Eye (tissue), 1 donor: ENCODE results near the gene ARHGAP22.

ENCODE experiments used
- DNase-seq: peaks from one replicate; pipeline ENCODE4 v3.0.0-alpha.2; 2015

Gene ARHGAP22

GRCh38 chr10:48550071-48550691 lies 54.7 kb downstream of the ARHGAP22 start:
- DNase-seq, result no peak

GRCh38 chr10:48549236-48549635 lies 55.6 kb downstream of the ARHGAP22 start:
- DNase-seq, result no peak

GRCh38 chr10:48548531-48549135 lies 56.2 kb downstream of the ARHGAP22 start:
- DNase-seq, result no peak

GRCh38 chr10:48547981-48548380 lies 56.9 kb downstream of the ARHGAP22 start:
- DNase-seq, result no peak

- no peak for DNase-seq
These were observed 57.6 kb downstream of the ARHGAP22 start for GRCh38 chr10:48547061-48547895.

- DNase-seq, result peak; percentile 47
These were observed 59.3 kb downstream of the ARHGAP22 start for GRCh38 chr10:48545462-48546145.

- DNase-seq, result no peak
These were observed 61.6 kb downstream of the ARHGAP22 start for GRCh38 chr10:48543182-48543844.

GRCh38 chr10:48542471-48543181 lies 62.2 kb downstream of the ARHGAP22 start:
- no peak for DNase-seq

GRCh38 chr10:48541144-48541795 lies 63.6 kb downstream of the ARHGAP22 start:
- no peak for DNase-seq

- no peak for DNase-seq
These were observed 66.3 kb downstream of the ARHGAP22 start for GRCh38 chr10:48538611-48539010.

- no peak for DNase-seq
These were observed 67.7 kb downstream of the ARHGAP22 start for GRCh38 chr10:48536916-48537890.

GRCh38 chr10:48536156-48536500 lies 68.7 kb downstream of the ARHGAP22 start:
- no peak for DNase-seq

GRCh38 chr10:48535416-48536155 lies 69.3 kb downstream of the ARHGAP22 start:
- DNase-seq, result no peak

GRCh38 chr10:48533951-48534720 lies 70.7 kb downstream of the ARHGAP22 start:
- DNase-seq, result no peak

GRCh38 chr10:48533540-48533939 lies 71.3 kb downstream of the ARHGAP22 start:
- DNase-seq, result no peak

- no peak for DNase-seq
These were observed 73.4 kb downstream of the ARHGAP22 start for GRCh38 chr10:48531486-48531885.

GRCh38 chr10:48529331-48529730 lies 75.5 kb downstream of the ARHGAP22 start:
- no peak for DNase-seq

- DNase-seq, result no peak
These were observed 77.1 kb downstream of the ARHGAP22 start for GRCh38 chr10:48527756-48528155.
